ENCODE results near the gene SARM1.

DNA sequence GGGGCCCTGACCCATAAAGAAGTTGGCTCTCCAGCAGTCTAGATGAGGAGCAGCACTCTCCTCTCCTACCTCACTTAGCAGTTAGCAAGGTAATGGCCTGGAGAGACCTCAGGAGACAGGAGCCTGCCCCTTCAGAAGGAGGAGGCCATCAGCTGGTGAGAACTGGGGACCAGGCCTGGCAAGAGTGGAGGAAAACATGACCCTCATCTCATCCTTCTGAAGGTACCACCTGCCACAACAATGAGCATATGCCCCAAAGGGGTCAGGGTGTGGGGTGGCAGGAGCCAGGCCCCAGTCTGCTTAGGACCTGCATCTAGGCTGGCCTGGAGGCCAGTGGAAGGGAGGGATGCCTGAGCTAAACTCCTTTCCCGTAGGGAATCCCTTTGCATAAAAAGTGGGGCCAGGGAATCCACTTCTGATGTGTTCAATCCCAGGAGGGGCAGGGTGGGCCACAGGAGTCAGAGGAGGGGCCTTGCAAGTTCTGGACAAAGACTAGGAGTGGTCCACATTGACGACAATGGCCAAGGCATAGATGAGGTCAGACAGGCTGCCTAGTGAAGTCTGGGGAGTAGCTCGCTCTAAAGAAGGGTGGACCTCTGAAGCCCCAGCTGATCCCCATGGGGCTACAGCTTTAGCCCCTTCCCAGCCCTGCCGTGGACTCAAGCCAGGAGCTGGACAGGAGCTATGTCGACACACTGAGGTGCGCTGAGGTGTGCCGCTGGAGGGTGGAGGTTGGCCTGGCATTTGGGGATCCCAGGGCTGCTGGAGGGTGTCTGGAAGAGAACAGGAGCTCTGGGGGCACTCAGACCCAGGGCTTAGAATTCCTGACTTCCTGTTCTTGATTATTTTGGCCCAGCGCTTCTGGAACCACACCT is 7.5 kb upstream of the SARM1 start:
- TF ChIP-seq, protein P1, sequence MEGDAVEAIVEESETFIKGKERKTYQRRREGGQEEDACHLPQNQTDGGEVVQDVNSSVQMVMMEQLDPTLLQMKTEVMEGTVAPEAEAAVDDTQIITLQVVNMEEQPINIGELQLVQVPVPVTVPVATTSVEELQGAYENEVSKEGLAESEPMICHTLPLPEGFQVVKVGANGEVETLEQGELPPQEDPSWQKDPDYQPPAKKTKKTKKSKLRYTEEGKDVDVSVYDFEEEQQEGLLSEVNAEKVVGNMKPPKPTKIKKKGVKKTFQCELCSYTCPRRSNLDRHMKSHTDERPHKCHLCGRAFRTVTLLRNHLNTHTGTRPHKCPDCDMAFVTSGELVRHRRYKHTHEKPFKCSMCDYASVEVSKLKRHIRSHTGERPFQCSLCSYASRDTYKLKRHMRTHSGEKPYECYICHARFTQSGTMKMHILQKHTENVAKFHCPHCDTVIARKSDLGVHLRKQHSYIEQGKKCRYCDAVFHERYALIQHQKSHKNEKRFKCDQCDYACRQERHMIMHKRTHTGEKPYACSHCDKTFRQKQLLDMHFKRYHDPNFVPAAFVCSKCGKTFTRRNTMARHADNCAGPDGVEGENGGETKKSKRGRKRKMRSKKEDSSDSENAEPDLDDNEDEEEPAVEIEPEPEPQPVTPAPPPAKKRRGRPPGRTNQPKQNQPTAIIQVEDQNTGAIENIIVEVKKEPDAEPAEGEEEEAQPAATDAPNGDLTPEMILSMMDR (IDR thresholded peaks at IDR 0.05), result no peak
- no peak for TF ChIP-seq POLR2A (IDR thresholded peaks at IDR 0.05)

All from thyroid gland (tissue), 4 donors.